HUES6 (cell line): Measurements from ENCODE around the gene CA12.

Source experiments
- H3K27ac ChIP-seq: 2 replicates; pipeline ENCODE4 v1.7.0; 2013; ENCODE audit warnings: low read depth, mild to moderate bottlenecking, low read length, inconsistent platforms
- H3K27me3 ChIP-seq: 2 replicates; pipeline ENCODE4 v1.6.1; 2013; ENCODE audit warnings: low read length; ENCODE audit not compliant: control insufficient read depth, insufficient read depth
- H3K36me3 ChIP-seq: 2 replicates; pipeline ENCODE4 v1.6.1; 2013; ENCODE audit warnings: low read length; ENCODE audit not compliant: control insufficient read depth, insufficient read depth
- H3K4me1 ChIP-seq: 2 replicates; pipeline ENCODE4 v1.6.1; 2013; ENCODE audit warnings: low read length; ENCODE audit not compliant: control insufficient read depth, insufficient read depth
- H3K4me3 ChIP-seq: 2 replicates; pipeline ENCODE4 v1.5.1; 2013; ENCODE audit warnings: low read depth, low read length
- H3K9ac ChIP-seq: one replicate; pipeline ENCODE4 v1.6.1; 2013; ENCODE audit warnings: mild to moderate bottlenecking, low read length
- H3K9me3 ChIP-seq: 2 replicates; pipeline ENCODE4 v1.6.1; 2013; ENCODE audit warnings: low read depth, low read length; ENCODE audit not compliant: control insufficient read depth, insufficient read depth

Gene CA12

DNA sequence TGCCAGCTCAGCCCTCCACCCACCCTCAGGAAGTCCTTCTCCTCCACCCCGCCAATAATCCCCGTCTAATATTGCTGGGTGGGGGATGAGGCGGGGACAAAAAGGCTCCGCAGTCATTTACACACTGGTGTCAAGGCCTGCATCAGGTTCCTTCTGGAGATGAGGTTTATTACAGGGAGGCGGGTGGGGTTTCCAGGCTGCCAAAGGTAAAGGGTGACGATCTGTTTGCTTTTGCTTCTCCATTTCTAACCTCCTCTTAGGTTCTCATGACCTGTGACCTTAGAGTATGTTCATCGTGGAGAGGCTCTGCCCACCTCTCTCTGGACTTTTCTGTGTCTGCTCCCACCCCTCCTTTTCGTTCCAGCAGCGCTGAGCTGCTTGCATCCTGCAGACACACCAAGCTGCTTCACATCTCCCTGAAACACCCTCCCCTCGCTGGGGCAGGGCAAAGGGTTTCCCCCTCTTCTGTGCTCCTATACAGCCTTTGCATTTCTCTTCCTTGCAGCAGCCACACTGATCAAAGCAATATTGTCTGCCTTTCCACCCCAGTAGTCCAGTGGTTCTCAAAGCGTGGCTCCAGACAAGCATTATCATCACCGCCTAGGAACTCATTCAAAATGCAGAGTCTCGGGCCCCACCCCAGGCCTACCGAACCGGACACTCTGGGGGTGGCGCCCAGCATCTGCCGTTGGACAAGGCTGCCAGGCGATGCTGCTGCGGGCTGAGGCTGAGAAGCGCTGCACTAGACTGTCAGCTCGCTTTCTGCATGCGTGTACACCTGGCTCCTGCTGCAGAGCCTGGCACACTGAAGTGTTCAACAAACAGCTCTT lies 26.6 kb downstream of the CA12 start:
- no peaks in the 10 kb centered on the region for H3K27me3 ChIP-seq
- no peak overlapping the region for H3K9ac ChIP-seq
- H3K4me1 ChIP-seq: no peaks in the 10 kb centered on the region
- H3K36me3 ChIP-seq: no peaks in the 10 kb centered on the region
- no peak overlapping the region for H3K27ac ChIP-seq
- no peak overlapping the region for H3K4me3 ChIP-seq
- H3K9me3 ChIP-seq: no peaks in the 10 kb centered on the region

DNA sequence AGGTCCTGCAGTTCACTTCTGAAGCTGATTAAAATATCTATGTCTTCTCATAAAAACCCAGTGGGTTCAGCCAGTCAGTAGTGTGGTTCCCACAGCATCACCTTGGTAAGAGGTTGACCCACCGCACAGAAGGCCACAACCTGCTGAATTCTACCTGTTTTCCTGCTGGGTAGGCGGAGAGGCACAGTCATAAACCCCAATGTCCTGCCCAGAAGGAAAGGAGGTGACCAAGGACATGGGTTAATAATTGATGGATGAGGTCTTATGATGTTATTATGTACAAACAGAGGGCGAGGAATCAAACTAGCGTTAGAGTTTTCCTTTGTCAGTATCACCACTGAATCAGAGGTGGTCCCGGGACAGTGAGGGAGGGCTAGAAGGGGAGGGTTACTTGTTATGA lies 27.8 kb downstream of the CA12 start:
- Histone ChIP-seq H3K36me3 (no peaks in the 10 kb centered on the region), H3K27me3 (no peaks in the 10 kb centered on the region), H3K9ac (no peak overlapping the region), H3K27ac (no peak overlapping the region), H3K4me1 (no peaks in the 10 kb centered on the region), H3K4me3 (no peak overlapping the region), H3K9me3 (no peaks in the 10 kb centered on the region)

DNA sequence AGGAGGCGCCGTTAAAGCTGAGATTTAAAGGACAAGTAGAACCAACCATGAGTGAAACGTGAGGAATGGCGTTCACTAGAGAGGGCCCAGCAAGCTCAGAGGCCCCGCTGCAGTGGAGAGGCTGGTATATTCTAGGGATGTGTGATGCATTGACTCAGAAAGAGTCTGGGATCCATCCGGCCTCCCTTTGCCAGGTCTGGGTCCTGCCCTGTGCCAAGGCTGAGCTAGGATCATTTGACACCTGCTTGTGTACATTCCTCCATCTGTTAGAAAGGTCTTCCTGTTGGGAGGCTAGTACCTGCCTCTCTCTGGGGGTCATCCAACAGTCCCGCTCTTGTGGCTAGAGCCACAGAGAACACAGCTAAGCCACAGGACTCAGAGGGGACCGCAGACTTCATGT lies 28.4 kb downstream of the CA12 start:
- no peak overlapping the region for H3K4me3 ChIP-seq
- no peak overlapping the region for H3K27ac ChIP-seq
- H3K27me3 ChIP-seq: no peaks in the 10 kb centered on the region
- H3K36me3 ChIP-seq: no peaks in the 10 kb centered on the region
- H3K9ac ChIP-seq: no peak overlapping the region
- H3K4me1 ChIP-seq: no peaks in the 10 kb centered on the region
- no peaks in the 10 kb centered on the region for H3K9me3 ChIP-seq

DNA sequence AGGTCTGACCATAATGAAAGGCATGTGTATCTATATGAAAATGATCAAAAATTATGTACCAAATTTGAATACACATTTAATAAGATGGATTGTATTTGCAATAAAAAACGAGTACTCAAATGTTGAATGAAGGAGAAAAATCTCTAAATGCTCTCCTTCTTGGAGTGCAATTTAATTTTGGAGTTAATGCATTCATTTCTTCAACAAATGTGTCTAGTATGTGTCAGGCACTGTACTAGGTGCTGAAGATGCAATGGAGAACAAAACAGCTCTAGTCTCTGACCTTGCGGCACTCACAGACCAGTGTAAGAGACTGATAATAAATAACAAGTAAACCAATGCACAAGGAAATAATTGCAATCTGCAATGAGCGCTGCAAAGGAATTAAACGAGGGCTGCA lies 28.8 kb downstream of the CA12 start:
- Histone ChIP-seq H3K27me3 (no peaks in the 10 kb centered on the region), H3K4me3 (no peak overlapping the region), H3K4me1 (no peaks in the 10 kb centered on the region), H3K36me3 (no peaks in the 10 kb centered on the region), H3K9me3 (no peaks in the 10 kb centered on the region), H3K9ac (no peak overlapping the region), H3K27ac (no peak overlapping the region)

DNA sequence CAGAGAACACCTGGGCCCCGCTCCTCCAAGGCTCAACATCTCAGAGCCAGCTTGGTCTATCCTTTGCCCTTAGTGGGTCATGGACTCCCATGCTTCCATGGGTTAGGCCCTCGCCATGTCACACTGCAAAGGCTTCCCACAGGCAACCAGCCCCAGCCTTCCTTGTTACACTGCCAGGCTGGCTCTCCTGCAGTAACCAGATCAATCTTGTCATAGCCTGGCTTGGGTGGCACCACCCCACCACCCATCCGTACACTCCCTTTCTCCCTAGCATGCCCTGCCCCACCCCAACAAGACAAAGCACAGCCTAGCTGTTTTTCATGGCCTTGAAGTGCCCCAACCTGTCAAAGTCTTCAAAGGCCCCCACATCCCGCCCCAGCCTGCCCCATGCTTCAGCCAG lies 30.5 kb downstream of the CA12 start:
- Histone ChIP-seq H3K9ac (no peak overlapping the region), H3K9me3 (no peaks in the 10 kb centered on the region), H3K4me1 (no peaks in the 10 kb centered on the region), H3K27me3 (no peaks in the 10 kb centered on the region), H3K36me3 (no peaks in the 10 kb centered on the region), H3K4me3 (no peak overlapping the region), H3K27ac (no peak overlapping the region)

DNA sequence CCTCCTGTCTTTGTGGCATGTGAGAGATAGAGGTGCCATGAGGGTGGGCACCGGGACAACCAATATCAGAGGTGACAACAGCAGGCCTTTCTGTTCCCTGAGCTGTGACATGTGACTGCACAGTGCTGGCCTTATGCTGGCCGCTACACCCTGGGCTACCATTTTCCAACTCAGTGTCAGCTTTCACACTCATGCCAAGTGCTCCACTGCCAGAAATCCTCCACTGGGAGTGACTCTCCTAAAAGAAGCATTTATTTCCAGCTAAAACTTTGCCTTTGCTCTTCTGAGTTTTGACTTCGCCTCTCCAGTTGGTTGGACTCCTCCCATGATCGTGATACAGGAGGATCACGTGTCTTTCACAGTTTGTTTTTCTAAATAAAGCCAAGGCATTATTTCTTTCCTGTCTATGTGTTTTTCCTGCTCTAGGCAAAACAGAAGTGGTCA lies 31.4 kb downstream of the CA12 start:
- Histone ChIP-seq H3K27me3 (no peaks in the 10 kb centered on the region), H3K9ac (no peak overlapping the region), H3K4me3 (no peak overlapping the region), H3K4me1 (no peaks in the 10 kb centered on the region), H3K9me3 (no peaks in the 10 kb centered on the region), H3K36me3 (no peaks in the 10 kb centered on the region), H3K27ac (no peak overlapping the region)

DNA sequence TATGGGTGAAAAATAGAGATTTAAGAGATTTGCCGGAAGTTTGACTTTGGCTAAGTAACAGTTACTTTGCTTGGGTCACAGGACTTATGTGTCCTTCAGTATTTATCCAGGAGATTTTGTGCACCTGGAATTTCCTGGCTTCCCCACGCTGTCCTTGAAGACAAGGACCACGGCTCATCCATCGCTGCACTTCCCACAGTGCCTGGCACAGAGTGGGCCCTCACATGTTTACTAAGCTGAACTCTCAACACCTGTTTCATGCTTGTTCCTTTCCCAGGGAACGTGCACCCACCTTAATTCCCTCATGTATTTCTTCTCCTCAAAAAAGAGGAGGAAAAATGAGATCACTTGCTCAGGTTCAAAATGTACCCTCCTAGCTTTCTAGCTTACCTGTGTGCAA lies 32.0 kb downstream of the CA12 start:
- no peak overlapping the region for H3K27ac ChIP-seq
- H3K27me3 ChIP-seq: no peaks in the 10 kb centered on the region
- H3K9me3 ChIP-seq: no peaks in the 10 kb centered on the region
- H3K4me1 ChIP-seq: no peaks in the 10 kb centered on the region
- H3K36me3 ChIP-seq: no peaks in the 10 kb centered on the region
- no peak overlapping the region for H3K9ac ChIP-seq
- no peak overlapping the region for H3K4me3 ChIP-seq

DNA sequence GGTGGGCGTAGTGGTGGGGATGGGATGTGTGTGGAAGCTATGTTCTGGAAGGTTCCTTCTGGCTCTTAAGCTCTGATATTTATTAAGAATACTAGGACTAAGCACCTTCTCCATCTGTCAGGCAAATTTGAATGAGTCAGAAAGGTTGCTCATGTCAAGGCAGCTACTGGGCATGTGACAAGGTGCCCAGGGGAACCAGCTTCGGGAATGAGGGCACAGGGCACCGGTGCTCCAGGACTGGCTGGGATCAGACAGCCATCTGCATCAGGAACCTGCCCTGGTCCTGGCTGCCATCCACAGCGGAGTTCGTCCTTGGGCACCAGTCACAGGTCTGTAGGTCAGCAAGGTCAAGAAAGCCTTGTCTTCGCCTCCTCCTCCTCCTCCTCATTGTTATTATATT lies 32.5 kb downstream of the CA12 start:
- Histone ChIP-seq H3K27ac (no peak overlapping the region), H3K36me3 (no peaks in the 10 kb centered on the region), H3K9me3 (no peaks in the 10 kb centered on the region), H3K4me1 (no peaks in the 10 kb centered on the region), H3K4me3 (no peak overlapping the region), H3K27me3 (no peaks in the 10 kb centered on the region), H3K9ac (no peak overlapping the region)

DNA sequence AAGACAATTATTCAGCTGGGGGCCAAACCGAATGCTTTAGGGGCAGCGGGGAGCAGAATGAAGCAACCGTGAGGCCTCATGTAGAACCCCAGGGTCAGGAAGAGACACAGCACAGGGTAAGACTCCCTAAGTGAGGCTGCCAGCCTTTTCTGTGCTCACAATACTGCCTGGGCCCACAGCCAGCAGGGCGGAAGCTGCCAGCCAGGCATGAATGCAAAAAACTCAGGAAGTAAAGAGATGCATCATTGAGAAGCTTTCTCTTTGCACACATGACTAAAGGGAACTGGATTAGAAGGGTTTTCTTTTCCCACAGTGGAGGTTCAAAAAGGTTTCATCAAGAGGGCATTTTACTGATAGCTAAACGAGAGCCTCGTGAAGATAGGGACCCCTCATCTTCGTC lies 33.3 kb downstream of the CA12 start:
- H3K36me3 ChIP-seq: no peaks in the 10 kb centered on the region
- no peaks in the 10 kb centered on the region for H3K9me3 ChIP-seq
- H3K9ac ChIP-seq: no peak overlapping the region
- H3K4me3 ChIP-seq: no peak overlapping the region
- no peak overlapping the region for H3K27ac ChIP-seq
- H3K27me3 ChIP-seq: no peaks in the 10 kb centered on the region
- no peaks in the 10 kb centered on the region for H3K4me1 ChIP-seq

DNA sequence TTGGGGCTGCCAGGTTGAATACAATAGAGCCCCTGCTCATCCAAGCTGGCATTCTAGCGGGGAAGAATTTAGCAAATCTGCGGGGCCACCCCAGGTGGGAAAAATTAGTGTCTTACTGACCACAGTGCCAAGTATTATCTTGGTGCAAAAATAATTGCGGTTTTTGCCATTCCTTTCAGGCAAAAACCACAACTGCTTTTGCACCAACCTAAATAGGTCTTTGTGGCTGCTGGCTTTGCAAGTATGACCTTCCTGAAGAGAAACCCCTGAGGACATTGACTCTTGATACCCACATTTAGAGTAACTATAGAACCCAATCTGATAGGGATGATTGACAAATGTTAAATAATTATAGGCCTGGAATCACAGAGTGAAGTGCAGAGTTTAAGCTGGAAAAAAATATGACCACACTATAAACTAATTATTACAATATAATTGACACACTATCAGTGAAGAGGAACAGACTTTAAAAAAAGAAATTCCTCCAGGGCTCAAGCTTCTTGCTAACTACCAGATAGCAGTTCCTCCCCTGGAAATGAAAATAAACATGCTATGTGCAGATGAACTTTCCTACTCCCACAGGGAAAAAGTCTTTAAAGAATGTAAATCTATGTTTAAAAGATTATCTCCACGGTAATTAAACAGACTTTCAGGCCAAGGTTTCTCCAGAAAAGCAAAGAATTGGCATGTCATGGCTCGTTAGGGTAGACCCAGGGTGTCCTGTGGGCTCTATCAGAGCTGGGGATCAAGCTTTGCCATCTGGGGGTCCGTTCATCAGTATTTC lies 34.4 kb downstream of the CA12 start:
- Histone ChIP-seq H3K27ac (no peak overlapping the region), H3K4me1 (no peaks in the 10 kb centered on the region), H3K27me3 (no peaks in the 10 kb centered on the region), H3K9me3 (no peaks in the 10 kb centered on the region), H3K36me3 (no peaks in the 10 kb centered on the region), H3K9ac (no peak overlapping the region), H3K4me3 (no peak overlapping the region)

DNA sequence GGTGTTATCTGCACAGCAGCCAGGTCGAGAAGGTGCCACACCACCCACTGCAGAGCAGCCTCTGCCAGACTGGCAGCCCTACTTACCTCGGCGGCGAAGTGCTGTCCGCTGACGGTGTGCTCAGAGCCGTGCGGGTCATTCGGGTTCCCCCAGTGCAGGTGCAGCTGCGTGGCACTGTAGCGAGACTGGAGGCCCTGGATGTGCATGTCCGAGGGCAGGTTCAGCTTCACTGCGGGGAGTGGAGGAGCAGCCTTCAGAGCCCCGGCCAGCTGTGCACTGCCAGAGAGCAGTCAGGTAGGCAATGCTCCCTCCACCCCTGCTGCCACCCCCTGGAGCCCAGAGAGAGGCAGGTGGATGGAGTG lies 36.3 kb downstream of the CA12 start:
- no peak overlapping the region for H3K9ac ChIP-seq
- H3K36me3 ChIP-seq: no peaks in the 10 kb centered on the region
- no peak overlapping the region for H3K27ac ChIP-seq
- H3K4me3 ChIP-seq: no peak overlapping the region
- H3K9me3 ChIP-seq: no peaks in the 10 kb centered on the region
- H3K27me3 ChIP-seq: no peaks in the 10 kb centered on the region
- H3K4me1 ChIP-seq: peaks cover 14% of the 10 kb centered on the region
